AG09309 (cell line): Measurements from ENCODE around the gene GRK3.

Experiments
- DNase-seq: peaks from one replicate; pipeline ENCODE4 v3.0.0-alpha.2; 2010; ENCODE audit warnings: low read depth
- H3K4me3 ChIP-seq: 2 replicates; pipeline ENCODE4 v1.5.1; 2011; ENCODE audit warnings: mild to moderate bottlenecking, low read depth, low read length, moderate library complexity; ENCODE audit not compliant: control insufficient read depth
- TF ChIP-seq, protein P1 (sequence below): IDR thresholded peaks from 2 replicates; pipeline ENCODE4 v1.5.1; 2011; ENCODE audit warnings: mild to moderate bottlenecking, low read depth, low read length, inconsistent platforms; ENCODE audit not compliant: insufficient read depth, control insufficient read depth; ENCODE audit errors: missing control alignments

GRK3 gene

DNA sequence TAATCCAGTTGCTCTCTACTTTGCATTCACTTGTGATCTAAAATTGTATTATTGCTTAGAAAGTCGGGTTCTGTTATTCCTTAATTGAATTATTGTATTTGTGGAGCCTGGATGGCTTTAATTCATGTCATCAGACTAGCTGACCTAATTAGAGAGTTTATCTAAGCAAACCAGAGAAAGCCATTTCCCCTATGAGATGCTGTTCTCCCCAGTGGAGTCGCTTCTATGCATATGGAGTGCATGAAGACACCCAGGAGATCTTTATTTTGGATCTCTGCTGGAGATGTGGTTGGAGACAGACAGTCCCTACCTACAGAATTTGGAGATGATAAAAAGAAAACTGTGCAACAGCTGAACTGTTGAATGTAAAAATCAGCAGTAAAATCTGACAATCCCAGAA, 132.3 kb downstream of the GRK3 start:
- TF ChIP-seq, protein P1, sequence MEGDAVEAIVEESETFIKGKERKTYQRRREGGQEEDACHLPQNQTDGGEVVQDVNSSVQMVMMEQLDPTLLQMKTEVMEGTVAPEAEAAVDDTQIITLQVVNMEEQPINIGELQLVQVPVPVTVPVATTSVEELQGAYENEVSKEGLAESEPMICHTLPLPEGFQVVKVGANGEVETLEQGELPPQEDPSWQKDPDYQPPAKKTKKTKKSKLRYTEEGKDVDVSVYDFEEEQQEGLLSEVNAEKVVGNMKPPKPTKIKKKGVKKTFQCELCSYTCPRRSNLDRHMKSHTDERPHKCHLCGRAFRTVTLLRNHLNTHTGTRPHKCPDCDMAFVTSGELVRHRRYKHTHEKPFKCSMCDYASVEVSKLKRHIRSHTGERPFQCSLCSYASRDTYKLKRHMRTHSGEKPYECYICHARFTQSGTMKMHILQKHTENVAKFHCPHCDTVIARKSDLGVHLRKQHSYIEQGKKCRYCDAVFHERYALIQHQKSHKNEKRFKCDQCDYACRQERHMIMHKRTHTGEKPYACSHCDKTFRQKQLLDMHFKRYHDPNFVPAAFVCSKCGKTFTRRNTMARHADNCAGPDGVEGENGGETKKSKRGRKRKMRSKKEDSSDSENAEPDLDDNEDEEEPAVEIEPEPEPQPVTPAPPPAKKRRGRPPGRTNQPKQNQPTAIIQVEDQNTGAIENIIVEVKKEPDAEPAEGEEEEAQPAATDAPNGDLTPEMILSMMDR: no peak
- DNase-seq: no peak
- no peak overlapping the region for H3K4me3 ChIP-seq

DNA sequence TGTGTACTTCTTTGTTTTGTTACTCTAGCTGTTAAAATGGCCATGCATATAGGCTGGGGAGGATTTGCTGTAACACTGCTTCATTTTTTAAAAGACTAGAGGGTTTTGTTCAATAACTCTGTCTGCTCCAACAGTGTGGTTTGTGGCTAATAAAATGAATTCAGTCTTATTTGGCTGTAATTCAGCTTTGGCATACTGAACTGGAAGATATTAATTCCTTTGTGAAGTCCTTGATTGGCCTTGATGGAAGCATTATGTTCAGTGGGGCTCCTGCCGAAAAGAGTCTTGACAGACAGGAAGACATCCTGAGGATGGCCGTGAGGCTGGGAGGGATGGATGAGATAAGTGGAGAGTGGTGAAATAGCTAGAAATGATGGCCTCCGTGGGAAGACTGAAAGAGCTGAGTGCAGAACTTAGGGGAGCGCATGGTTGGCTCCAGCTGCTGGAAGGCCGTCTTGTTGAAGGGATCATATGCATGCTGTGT, 132.7 kb downstream of the GRK3 start:
- TF ChIP-seq, protein P1: no peak
- no peak overlapping the region for H3K4me3 ChIP-seq
- no peak for DNase-seq

DNA sequence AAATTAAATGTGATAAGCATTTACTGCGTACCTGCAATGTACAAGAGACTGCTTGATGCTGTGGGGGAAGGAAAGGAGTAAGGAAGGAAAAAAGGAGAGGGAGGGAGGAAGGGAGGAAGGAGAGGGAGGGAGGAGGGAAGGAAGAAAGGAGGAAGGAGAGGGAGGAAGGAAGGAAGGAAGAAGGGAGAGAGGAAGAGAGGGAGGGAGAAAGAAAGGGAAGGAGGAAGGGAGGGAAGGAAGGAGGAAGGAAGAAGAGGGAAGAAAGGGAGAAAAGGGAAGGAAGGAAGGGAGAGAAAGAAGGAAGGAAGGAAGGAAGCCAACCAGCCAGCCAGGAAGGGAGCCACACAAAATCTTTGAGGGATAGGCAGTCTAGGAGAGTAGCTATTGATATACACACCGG, 133.5 kb downstream of the GRK3 start:
- DNase-seq: no peak
- TF ChIP-seq, protein P1: no peak
- H3K4me3 ChIP-seq: no peak overlapping the region

DNA sequence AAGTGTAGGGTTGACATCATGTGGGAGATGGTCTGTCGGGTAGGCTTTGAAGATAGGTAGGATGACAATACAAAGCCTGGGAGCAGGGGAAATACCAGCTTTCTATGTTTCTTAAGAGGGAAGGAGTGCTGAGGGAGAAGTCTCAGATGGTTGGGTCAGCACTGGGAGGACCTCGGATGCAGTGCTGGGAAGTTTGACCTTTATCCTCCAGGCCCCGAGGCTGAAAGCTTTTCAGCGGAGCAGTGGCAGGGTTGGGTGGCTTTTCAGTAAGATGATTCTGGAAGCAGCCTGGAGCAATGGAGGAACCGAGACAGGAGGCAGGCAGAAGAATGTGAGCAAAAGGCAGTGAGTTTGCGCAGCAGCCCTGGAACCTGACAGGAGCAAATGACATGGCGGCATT, 134.0 kb downstream of the GRK3 start:
- no peak overlapping the region for H3K4me3 ChIP-seq
- TF ChIP-seq, protein P1: no peak
- DNase-seq: no peak

DNA sequence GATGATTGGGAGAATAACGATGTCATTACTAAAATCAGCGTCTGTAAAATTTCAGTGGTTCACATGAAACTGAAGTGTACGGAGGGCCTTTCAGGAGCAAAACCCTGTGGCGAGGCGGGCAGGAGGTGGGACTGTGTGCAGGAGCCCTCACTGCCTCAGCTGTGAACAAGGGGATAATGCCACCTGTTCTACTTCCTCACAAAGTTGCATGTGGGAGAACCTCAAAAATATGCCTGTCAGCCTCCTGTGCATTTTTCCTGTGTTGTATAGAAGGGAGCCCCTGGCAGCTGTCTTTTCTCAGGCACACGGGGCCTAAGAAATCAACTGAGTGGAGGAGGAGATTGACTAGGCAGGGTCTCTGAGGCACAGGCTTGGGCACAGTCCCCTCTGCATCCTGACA, 134.5 kb downstream of the GRK3 start:
- TF ChIP-seq, protein P1: no peak
- no peak overlapping the region for H3K4me3 ChIP-seq
- DNase-seq: no peak

DNA sequence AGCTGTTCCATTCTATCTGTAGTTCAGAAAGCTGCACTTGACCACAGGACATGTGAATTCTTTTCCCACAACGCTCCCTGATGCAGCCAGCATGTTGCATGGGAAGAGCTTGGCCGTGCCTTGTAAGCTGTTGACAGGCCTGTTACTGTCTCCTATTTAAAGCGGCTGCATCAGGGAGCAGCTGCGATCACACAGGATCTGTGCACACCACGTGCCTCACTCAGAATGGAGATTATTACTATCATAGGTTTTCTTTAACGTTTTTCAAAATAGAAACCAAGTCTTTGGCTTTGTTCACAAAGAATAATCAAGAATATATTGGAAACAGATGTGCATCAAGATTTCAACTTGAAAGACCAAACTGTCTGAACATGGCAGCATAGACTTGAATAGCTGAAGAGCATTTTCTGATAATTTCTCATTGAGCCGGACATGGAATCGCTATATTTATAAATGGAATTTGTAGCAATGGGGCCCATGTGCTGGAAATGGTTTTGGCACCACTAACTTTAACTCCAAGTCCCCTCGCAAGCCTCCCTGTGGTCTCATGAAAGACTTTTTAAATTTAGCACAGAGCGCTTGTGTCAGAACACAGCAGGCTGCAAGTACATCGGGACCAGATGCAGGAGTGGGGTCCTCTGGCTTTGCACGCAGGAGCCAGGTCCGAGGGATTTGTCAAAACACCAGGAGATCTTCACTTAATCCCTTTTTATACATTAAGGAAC, 136.7 kb downstream of the GRK3 start:
- TF ChIP-seq, protein P1: no peak
- peak; percentile 49 for DNase-seq
- no peak overlapping the region for H3K4me3 ChIP-seq

DNA sequence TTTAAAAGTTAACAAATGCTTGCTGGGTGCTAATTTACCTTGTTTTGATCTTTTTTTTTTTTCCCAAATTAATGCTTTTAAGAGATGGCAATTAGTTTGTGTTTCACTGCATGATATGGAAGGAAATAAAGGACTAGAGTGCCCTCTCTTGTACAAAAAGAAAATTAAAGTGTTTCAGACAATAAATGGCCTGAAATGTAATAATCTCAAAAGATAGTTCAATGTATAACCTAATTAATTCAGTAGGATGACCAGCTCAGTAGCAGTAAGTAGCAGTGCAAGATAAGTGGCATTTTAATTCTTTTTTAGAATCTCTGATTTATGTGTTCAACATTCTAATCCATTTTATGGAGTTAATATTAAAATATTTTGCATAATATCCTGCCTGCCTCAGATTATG, 137.6 kb downstream of the GRK3 start:
- no peak overlapping the region for H3K4me3 ChIP-seq
- no peak for DNase-seq
- TF ChIP-seq, protein P1: peak; percentile 23
